GM19099 (cell line): ENCODE data around the gene ADAM22.
A peak's percentile ranks its signal among the peaks of the same experiment; 100 is the strongest.

Experiments used
- POLR2A ChIP-seq: IDR thresholded peaks from 3 replicates; pipeline ENCODE4 v1.6.1; 2011; ENCODE audit warnings: low read depth; ENCODE audit not compliant: insufficient read length; ENCODE audit errors: extremely low read depth

The ADAM22 gene

GRCh38 chr7:88208521-88208920 lies 274.5 kb downstream of the ADAM22 start:
- TF ChIP-seq POLR2A = no peak

GRCh38 chr7:88212918-88213317 lies 278.9 kb downstream of the ADAM22 start:
- no peak for TF ChIP-seq POLR2A

- TF ChIP-seq POLR2A = no peak
Measured at GRCh38 chr7:88214456-88214855, 280.4 kb downstream of the ADAM22 start.

DNA sequence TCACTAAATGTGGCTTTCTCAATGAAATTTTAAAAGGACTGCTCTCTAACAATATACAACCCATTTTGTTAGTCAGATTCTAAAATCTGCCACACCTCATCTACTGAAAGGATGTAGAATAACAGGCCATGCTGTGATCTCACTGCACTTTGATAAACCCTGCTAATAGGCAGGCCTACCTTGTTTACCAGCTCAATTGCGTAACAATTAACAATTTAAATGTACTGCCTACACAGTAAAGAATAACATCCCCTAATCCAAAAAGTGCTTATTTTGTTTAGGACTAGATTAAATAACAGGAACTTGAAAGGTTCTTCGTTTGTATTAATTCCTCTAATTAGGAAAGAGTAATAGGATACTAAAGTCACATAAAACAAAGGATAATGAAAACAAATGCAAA lies 281.2 kb downstream of the ADAM22 start:
- no peak for TF ChIP-seq POLR2A

- no peak for TF ChIP-seq POLR2A
Measured at GRCh38 chr7:88216276-88216675, 282.2 kb downstream of the ADAM22 start.

DNA sequence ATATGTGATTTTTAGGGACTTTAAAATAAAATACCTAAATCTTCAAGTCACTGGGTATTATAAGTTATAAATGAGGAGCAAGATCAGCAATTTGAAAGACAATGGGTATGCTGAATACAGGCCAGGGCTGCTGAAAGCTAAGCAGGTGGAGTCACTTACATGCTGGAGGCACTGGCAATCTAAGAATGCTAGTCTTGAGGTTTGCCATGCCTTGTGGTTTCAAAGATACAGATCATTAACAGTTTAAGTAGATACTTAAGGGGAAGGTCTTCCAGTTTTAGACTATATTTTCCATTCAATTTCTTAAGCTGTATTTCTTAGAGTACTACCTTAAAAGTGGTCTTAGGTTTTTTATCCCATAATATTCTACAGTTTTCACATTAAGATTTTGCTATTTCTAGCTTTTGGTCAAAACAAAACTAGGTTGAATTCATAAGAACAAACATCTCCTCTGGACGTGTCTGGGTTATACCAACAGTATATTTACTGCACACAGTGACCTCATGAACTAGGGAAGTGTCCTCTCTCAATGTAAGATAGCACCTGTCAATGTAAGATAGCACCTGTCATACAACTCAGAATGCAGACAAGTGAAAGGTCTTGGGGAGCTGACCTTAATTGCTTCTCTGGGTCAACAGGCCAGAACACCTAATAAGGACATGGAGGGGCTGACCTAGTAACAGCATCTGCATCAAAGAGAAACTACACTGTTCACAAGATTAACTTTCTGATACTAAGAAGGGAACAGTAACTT lies 283.8 kb downstream of the ADAM22 start:
- peak; percentile 26 for TF ChIP-seq POLR2A

- no peak for TF ChIP-seq POLR2A
Measured at GRCh38 chr7:88218429-88218745, 284.3 kb downstream of the ADAM22 start.

DNA sequence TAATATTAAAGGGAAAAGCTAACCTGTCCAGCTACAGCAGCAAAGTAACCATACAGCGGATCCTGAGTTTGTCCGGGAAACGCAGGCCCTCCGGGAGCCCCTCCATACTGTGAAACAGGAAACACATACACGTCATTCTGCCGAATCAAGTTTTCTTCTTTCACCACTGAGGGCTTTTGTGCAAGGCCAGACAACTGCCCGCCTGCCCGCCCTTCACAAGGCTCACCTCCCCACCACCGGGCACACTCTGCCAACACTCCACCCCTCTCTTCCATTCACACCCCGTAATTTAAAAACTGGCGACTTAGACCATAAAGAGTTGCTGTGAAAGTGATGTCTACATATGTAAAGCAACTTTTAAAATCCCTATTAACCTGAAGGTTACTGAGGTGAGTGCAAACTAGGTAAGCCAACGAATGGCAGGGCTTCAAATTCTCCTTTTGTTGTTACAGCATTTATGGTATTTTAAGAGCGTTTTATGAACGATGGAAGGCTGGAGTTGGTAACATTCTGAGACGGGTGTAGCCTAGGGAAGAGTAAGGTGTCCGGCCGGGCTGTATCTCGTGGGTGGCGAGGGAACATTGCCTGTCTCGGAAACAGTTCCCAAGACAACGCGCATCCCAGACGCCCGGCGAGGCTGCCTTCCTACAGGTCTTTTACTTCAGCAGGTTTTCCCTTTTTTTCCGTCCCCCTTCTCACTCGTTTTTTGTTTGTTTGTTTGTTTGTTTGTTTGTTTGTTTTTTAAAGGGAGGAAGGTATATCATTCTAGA lies 285.0 kb downstream of the ADAM22 start:
- peak; percentile 66 for TF ChIP-seq POLR2A

GRCh38 chr7:88219781-88220747 lies 286.0 kb downstream of the ADAM22 start, which contains the start of gene SRI:
Gene SRI (minus strand): TSS chr7:88220038. CDS start chr7:88220026, 12 bp downstream.
- TF ChIP-seq POLR2A = peak; percentile 81

- no peak for TF ChIP-seq POLR2A
Measured at GRCh38 chr7:88223265-88223664, 289.2 kb downstream of the ADAM22 start.

DNA sequence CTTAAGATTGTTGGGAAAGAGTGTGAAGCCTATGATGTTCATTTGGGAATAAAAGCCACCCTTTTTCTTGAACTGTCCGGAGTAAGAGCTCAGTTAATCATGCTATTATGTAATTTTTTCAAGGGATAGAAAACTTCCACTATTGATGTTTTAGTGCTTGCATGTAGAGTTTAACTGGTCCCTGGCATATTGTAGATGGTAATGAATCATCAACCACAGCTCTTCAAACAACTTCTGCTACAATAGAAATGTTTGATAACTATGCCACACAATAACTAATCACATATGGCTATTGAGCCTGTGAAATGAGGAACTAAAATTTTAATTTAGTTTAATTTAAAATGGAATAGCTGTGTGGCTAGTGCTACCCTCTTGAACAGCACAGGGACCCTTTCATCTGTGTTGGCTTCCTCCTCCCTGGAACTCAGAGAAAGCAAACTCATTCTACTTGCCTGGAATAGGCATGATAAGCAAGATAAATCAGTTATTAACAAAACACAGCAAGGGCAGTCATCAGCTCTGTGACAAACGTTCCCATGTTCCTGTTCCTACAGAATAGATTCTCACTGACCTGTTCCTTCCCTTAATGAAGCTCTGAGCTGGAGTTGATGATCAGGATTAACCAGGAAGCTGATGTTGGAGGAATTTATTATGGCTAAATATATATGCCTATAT lies 290.7 kb downstream of the ADAM22 start:
- TF ChIP-seq POLR2A = no peak

DNA sequence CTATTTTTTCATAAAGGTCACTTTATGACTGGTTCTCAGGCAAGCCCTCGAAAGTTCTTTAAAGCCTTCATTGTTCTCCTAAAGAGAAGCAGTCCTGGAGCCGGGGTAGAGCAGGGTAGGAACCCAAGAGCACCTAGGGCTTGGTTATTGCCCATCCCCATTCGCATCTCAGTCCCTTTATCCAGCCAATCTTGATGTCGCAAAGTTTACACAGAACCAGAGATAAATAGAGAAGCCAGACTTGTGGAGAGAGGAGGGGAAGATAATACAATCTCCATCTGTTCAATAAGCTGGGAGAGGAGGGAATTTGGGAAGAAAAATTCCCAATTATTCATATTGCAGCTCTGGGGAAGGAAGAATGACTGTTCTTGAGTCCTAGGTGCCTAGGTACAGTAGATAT lies 292.1 kb downstream of the ADAM22 start:
- TF ChIP-seq POLR2A = no peak

DNA sequence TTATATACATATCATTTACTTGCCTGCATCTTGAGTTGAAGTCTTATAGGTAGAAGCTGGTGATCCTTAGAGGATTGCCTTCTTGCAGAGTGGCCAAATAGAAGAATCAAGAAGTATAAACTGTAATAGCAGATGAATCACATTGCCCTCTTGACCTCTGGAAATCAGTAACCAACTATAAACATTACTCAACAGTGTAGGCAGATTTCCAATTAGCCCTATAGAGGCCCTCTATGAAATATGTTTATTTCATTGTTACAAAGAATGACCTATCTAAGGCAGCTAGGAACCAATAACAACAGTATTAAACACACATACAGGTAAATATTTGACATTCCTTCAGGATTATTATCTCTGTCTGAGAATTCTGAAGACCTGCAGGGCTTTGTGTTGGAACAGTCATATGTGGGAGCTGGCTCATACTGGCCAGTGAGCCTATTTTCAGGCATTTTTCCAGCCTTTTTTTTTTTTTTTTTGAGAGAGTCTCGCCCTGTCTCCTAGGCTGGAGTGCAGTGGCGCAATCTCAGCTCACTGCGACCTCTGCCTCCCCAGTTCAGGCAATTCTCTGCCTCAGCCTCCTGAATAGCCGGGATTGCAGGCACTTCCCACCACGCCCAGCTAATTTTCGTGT lies 292.9 kb downstream of the ADAM22 start:
- TF ChIP-seq POLR2A = no peak
